SH-SY5Y (cell line): ENCODE results near the gene ELOVL2.

Experiments used
- GATA2 ChIP-seq: IDR thresholded peaks from 2 replicates; pipeline ENCODE4 v1.6.1; 2011; ENCODE audit warnings: mild to moderate bottlenecking, low read depth, low read length
- GATA3 ChIP-seq: IDR thresholded peaks from 2 replicates; pipeline ENCODE4 v1.6.1; 2011; ENCODE audit warnings: low read depth, mild to moderate bottlenecking, low read length, moderate library complexity

Gene ELOVL2

DNA sequence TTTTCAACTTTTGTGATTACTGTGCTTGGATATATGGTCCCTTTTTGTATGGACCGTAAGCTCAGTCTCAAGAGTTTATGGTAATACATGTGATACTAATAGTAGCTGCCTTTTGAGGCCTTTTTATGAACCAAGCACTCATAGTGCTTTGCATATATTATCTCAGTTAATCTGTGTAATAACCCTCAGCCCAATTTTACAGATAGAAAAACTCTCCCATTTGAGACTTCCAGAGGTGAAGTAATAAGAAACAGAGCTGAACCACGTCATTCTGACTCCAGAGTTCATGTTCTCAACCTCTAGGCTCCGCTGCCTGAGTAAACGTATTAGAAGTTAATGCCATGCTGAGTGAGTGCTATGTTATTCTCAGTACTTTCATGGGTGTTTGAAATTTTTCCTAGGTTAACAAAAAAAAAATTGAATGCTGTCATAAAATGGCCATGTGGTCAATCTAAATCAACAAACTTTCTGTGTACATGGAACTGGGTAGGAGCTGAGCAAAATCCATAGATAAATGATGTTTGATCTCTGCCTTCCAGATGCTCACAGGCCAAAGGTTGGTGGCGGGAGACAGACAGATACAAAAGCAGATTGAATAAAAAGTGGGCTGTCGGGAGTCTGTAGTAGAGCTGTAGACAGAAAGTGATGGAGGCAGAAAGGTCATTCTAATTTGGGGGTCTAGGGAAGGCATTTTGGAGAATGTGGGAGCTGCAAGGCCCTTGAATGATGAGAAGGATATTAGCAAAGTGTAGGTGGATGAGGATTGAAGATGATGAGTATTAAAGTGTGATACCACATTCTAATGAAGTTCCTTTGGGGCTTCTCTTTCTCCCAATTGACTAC, 22.6 kb upstream of the ELOVL2 start:
- TF ChIP-seq GATA2 (no peak), GATA3 (no peak)

DNA sequence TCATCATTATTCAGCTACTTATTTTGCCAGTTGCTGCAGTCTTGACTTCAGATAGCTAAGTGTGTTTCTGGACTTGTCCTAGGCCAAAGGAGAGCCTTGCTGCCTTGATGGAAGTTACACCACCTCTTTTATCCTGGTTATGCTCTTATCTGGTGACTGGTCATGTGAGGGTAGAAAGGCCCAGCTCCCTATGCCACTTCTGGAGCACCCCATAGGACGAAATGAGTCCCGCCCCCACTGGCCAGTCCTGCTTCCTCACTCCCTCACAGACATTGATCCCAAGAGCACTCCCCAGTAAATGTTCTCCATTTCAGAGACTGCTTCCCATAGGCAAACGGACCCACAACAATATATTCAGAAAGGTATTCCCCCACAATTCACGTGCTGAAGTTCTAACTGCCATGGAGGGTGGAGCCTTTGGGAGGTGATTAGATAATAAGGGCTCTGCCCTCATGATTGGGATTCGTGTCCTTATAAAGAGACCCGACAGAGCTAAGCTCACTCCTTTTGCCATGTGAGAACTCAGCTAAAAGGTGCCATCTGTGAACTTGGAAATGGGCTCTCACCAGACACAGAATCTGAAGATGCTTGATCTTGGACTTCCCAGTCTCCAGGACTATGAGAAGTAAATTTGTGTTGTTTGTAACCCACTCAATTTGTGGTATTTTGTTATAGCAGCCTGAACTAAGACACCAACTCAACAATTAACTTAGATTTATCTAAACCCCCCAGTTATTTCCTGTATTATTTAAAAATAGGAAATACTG, 21.5 kb upstream of the ELOVL2 start:
- TF ChIP-seq GATA3, result no peak
- TF ChIP-seq GATA2, result no peak

DNA sequence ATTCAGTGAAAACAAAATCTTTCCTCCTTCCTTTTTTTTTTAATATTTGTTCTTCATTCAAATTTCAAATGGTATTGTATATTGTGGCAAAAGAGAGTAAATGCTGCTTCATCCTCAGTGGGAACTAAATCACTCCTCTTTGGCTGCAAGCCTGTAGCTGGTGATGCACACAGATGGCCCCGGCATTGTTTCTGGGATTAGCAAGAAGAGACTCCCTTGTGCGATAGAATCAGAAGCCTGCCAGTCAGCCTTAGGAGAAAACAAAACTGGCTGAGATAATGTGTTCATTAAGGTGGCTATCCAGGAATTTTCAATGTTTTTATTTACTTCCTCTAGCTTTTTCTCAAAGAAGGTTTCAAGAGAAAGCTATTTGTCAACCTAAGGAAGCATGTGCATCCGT, 20.7 kb upstream of the ELOVL2 start:
- TF ChIP-seq GATA2 (no peak), GATA3 (no peak)

- no peak for TF ChIP-seq GATA2
- TF ChIP-seq GATA3, result no peak
Observed at GRCh38 chr6:11062715-11063114, 18.6 kb upstream of the ELOVL2 start.

- TF ChIP-seq GATA2 (no peak), GATA3 (no peak)
Observed at GRCh38 chr6:11062083-11062482, 18.0 kb upstream of the ELOVL2 start.

GRCh38 chr6:11058406-11058805, 14.3 kb upstream of the ELOVL2 start:
- TF ChIP-seq GATA3, result no peak
- no peak for TF ChIP-seq GATA2

- TF ChIP-seq GATA3, result no peak
- TF ChIP-seq GATA2, result no peak
Observed at GRCh38 chr6:11056871-11057270, 12.8 kb upstream of the ELOVL2 start.

DNA sequence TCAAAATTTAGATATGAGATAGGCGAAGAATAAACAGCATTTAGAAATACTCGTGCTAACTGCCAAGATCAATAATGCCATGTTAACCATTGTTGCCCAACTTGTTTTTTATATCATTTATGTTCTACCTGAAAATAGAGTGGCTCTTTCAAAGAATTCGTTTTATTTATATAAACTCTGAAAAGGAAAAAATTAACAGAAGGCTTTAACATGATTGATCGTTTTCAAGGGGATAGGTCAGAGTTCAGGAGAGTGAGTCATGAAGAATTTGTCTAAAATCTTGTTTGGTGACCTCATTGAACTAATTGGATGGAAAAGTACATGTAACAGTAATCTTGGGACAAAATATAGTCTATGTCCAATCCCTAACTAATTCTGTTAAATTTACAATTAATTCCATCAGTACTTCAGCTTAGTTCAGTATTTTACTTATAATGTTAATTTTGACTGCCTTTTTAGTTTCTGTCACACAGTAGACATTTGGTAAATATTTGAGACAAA, 11.1 kb upstream of the ELOVL2 start:
- TF ChIP-seq GATA3, result no peak
- no peak for TF ChIP-seq GATA2

GRCh38 chr6:11054722-11055121, 10.6 kb upstream of the ELOVL2 start:
- TF ChIP-seq GATA2 (no peak), GATA3 (no peak)

GRCh38 chr6:11053307-11053706, 9.2 kb upstream of the ELOVL2 start:
- TF ChIP-seq GATA3, result no peak
- no peak for TF ChIP-seq GATA2

DNA sequence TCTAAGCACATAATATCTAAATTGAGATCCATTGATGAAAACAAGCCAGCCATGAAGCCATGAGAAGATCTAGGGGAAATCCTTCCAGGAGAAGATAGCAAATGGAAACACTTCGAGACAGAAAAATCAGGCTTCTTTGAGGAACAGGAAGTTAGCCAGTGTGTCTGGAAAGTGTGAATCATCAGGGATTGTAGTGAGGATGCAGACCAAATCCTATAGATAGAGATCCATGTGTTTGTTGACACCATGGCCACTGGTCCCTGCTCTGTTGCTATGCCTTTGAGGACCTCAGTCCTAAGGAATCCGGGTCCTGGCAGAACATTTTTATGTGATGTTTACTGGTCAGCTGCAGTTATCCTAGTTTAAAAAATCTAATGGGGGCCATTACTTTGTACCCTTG, 6.6 kb upstream of the ELOVL2 start:
- no peak for TF ChIP-seq GATA2
- no peak for TF ChIP-seq GATA3

GRCh38 chr6:11044712-11045167, 635 bp upstream of the ELOVL2 start:
- TF ChIP-seq GATA2, result no peak
- TF ChIP-seq GATA3, result no peak

GRCh38 chr6:11043378-11043960, 636 bp downstream of the ELOVL2 start:
- TF ChIP-seq GATA2 (no peak), GATA3 (no peak)

- TF ChIP-seq GATA3, result no peak
- no peak for TF ChIP-seq GATA2
Observed at GRCh38 chr6:11042750-11043377, 1.2 kb downstream of the ELOVL2 start.
